HL-60 (cell line): ENCODE data around the gene DHRSX.

Experiments
- GABPA ChIP-seq: IDR thresholded peaks from 2 replicates; pipeline ENCODE4 v1.6.1; 2012; ENCODE audit warnings: low read depth
- POLR2AphosphoS5 ChIP-seq: IDR thresholded peaks from 2 replicates; pipeline ENCODE4 v1.6.1; 2012; ENCODE audit warnings: low read depth
- REST ChIP-seq: IDR thresholded peaks from 2 replicates; pipeline ENCODE4 v1.6.1; 2012; ENCODE audit warnings: low read depth; ENCODE audit not compliant: insufficient replicate concordance
- SPI1 ChIP-seq: IDR thresholded peaks from 2 replicates; pipeline ENCODE4 v1.6.1; 2012; ENCODE audit warnings: low read depth, mild to moderate bottlenecking, borderline replicate concordance
- TF ChIP-seq, protein P1 (sequence below): IDR thresholded peaks from one replicate; pipeline ENCODE4 v1.5.1; 2011; ENCODE audit warnings: low read length, control low read depth, inconsistent platforms; ENCODE audit not compliant: insufficient read depth

DNA sequence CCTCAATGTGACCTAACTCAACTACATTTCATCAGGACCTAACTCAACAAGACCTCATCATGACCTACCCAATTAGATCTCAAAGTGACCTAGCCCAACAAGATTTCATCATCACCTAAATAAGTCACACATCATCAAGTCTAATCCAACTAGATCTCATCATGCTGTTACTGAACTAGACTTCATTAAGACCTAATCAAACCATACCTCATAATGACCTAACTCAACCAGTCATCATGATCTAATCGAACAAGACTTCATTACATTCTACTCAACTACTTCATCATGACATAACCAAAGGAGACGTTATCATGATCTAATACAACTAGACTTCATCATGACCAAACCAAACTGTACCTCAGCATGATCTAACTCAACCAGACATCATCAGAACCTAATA lies 82.8 kb downstream of the DHRSX start:
- TF ChIP-seq, protein P1, sequence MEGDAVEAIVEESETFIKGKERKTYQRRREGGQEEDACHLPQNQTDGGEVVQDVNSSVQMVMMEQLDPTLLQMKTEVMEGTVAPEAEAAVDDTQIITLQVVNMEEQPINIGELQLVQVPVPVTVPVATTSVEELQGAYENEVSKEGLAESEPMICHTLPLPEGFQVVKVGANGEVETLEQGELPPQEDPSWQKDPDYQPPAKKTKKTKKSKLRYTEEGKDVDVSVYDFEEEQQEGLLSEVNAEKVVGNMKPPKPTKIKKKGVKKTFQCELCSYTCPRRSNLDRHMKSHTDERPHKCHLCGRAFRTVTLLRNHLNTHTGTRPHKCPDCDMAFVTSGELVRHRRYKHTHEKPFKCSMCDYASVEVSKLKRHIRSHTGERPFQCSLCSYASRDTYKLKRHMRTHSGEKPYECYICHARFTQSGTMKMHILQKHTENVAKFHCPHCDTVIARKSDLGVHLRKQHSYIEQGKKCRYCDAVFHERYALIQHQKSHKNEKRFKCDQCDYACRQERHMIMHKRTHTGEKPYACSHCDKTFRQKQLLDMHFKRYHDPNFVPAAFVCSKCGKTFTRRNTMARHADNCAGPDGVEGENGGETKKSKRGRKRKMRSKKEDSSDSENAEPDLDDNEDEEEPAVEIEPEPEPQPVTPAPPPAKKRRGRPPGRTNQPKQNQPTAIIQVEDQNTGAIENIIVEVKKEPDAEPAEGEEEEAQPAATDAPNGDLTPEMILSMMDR = no peak
- TF ChIP-seq REST (no peak), GABPA (no peak), POLR2AphosphoS5 (no peak), SPI1 (no peak)
